ENCODE measurements around the gene PHACTR2.

DNA sequence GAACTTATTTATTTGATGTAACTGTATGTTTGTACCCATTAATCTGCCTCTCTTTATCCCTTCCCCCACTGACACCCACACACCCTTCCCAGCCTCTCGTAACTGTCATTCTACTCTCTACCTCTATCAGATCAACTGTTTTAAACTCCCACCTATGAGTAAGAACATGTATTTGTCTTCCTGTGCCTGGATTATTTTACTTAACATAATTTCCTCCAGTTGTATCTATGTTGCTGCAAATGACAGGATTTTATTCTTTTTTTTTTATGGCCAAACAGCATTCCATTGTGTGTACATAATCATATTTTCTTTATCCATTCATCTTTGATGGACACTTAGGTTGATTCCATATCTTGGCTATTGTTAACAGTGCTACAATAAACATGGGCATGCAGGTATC is 49.3 kb downstream of the PHACTR2 start:
- TF ChIP-seq, protein P1, sequence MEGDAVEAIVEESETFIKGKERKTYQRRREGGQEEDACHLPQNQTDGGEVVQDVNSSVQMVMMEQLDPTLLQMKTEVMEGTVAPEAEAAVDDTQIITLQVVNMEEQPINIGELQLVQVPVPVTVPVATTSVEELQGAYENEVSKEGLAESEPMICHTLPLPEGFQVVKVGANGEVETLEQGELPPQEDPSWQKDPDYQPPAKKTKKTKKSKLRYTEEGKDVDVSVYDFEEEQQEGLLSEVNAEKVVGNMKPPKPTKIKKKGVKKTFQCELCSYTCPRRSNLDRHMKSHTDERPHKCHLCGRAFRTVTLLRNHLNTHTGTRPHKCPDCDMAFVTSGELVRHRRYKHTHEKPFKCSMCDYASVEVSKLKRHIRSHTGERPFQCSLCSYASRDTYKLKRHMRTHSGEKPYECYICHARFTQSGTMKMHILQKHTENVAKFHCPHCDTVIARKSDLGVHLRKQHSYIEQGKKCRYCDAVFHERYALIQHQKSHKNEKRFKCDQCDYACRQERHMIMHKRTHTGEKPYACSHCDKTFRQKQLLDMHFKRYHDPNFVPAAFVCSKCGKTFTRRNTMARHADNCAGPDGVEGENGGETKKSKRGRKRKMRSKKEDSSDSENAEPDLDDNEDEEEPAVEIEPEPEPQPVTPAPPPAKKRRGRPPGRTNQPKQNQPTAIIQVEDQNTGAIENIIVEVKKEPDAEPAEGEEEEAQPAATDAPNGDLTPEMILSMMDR (IDR thresholded peaks at IDR 0.05; ENCODE audit: insufficient read depth, low read length), result no peak
- TF ChIP-seq POLR2AphosphoS5 (IDR thresholded peaks at IDR 0.05; ENCODE audit: low read depth), result no peak

Data from HL-60 (cell line).